ENCODE data around the gene S100Z. TPM values are rescaled to one million over a fixed set of nuclear protein-coding genes. Genes with fewer than 3 reads are reported as not detected.

Gene S100Z
- total and polyA plus RNA-seq, 2 of the 8 experiments (the other 6 are each of a cell fraction or from before 2014, with no cell fraction given), result 0.30 TPM; not detected in 1

- Histone ChIP-seq H2BK20ac (ENCODE audit: low read length) (no peak overlapping the region), H3K4me3 (ENCODE audit: extremely low read depth in 1 of 4, insufficient read depth in 2 of 4, low read depth in 3 of 4, low read length in 4 of 4) (no peak overlapping the region), H2BK15ac (ENCODE audit: low read length) (no peak overlapping the region), H4K8ac (ENCODE audit: extremely low read depth, insufficient read depth, low read length) (no peak overlapping the region), H3K56ac (replicated peaks; ENCODE audit: insufficient read length, low read depth, low read length) (no peak overlapping the region), H3K36me3 (ENCODE audit: control insufficient read depth in 2 of 4, insufficient read depth in 4 of 4, low read length in 3 of 4) (no peaks in the 10 kb centered on the region), H3K4ac (replicated peaks; ENCODE audit: insufficient read length, low read depth, low read length) (no peak overlapping the region), H3K4me2 (ENCODE audit: insufficient read depth in 1 of 2, low read depth in 2 of 2, low read length in 2 of 2) (no peak overlapping the region), H3K9me3 (ENCODE audit: insufficient read depth in 2 of 2, low read depth in 1 of 2, low read length in 1 of 2) (no peaks in the 10 kb centered on the region), H3K18ac (ENCODE audit: extremely low read depth, low read length) (no peak overlapping the region), H2AFZ (ENCODE audit: low read length) (no peak overlapping the region), H3K4me1 (replicated peaks in 1 of 4; ENCODE audit: control insufficient read depth in 3 of 4, insufficient read depth in 4 of 4, low read length in 3 of 4) (no peaks in the 10 kb centered on the region; a peak in 1 of 7 replicates), H4K20me1 (replicated peaks in 1 of 2; ENCODE audit: control insufficient read depth in 1 of 2, insufficient read depth in 2 of 2, low read length in 2 of 2) (no peaks in the 10 kb centered on the region), H3K27ac (ENCODE audit: low read depth, low read length) (no peak overlapping the region), H2BK120ac (replicated peaks; ENCODE audit: low read depth, low read length) (no peak overlapping the region), H2BK12ac (ENCODE audit: low read depth, low read length) (0 out of 2 replicates have a peak overlapping the region, but pooled peaks have one; percentile 68), H4K5ac (ENCODE audit: insufficient read length, low read depth, low read length) (no peak overlapping the region), H3K9ac (replicated peaks in 1 of 4; ENCODE audit: extremely low read depth in 1 of 4, low read depth in 3 of 4, low read length in 3 of 4) (no peak overlapping the region), H3K23ac (ENCODE audit: insufficient read length) (no peak overlapping the region), H3K27me3 (replicated peaks in 1 of 4; ENCODE audit: control insufficient read depth in 3 of 4, extremely low read depth in 1 of 4, insufficient read depth in 3 of 4, low read length in 3 of 4) (no peaks in the 10 kb centered on the region), H2BK5ac (ENCODE audit: low read depth, low read length) (no peak overlapping the region), H3K79me1 (ENCODE audit: low read depth, low read length) (no peaks in the 10 kb centered on the region), H2AK5ac (ENCODE audit: low read depth, low read length) (no peak overlapping the region), H4K91ac (replicated peaks; ENCODE audit: insufficient read length, low read length) (no peak overlapping the region), H3K23me2 (ENCODE audit: low read depth, low read length) (peaks cover 1% of the 10 kb centered on the region; the same call in 1 of the 2 replicates), H3K14ac (ENCODE audit: insufficient read length) (no peak overlapping the region), H3K79me2 (ENCODE audit: control insufficient read depth in 1 of 2, insufficient read depth in 2 of 2, low read length in 2 of 2) (no peaks in the 10 kb centered on the region)
- ChIA-PET POLR2A (ENCODE audit: partially characterized antibody) (no interaction called here), CTCF (ENCODE audit: partially characterized antibody) (no interaction called here)
- no peak for FAIRE-seq
- 82% methylated on average over 10 of the region's 10 CpGs; no CpG with 5 or more reads in 1 of the 2 experiments for WGBS, 2 experiments (ENCODE audit: extremely low coverage in 1 of 2, insufficient coverage in 1 of 2, insufficient read length in 1 of 2, insufficient replicate concordance in 2 of 2, low coverage in 1 of 2, low lambda C conversion rate in 2 of 2, missing lambda C conversion rate in 1 of 2)
- DNase-seq (ENCODE audit: low read depth in 1 of 2, low spot score in 2 of 2), result no peak
- TF ChIP-seq SIN3A (conservative IDR thresholded peaks at IDR 0.05 in 1 of 2, IDR thresholded peaks at IDR 0.05 in 1 of 2; ENCODE audit: low read depth in 1 of 2, low read length in 2 of 2) (no peak), EGR1 (IDR thresholded peaks at IDR 0.05; ENCODE audit: borderline replicate concordance, low read depth, low read length) (no peak), POU5F1 (IDR thresholded peaks at IDR 0.05; ENCODE audit: low read depth, low read length) (no peak), TEAD4 (IDR thresholded peaks at IDR 0.05; ENCODE audit: low read depth, low read length) (no peak), NANOG (IDR thresholded peaks at IDR 0.05; ENCODE audit: insufficient read depth, low read depth, low read length, poor library complexity, severe bottlenecking) (no peak), CREB1 (IDR thresholded peaks at IDR 0.05) (no peak), CTCF (IDR thresholded peaks at IDR 0.05; ENCODE audit: control extremely low read depth in 1 of 3, insufficient read depth in 1 of 3, low read depth in 1 of 3, low read length in 3 of 3) (no peak), FOSL1 (IDR thresholded peaks at IDR 0.05; ENCODE audit: insufficient read depth, low read depth, low read length) (no peak), MAX (IDR thresholded peaks at IDR 0.05) (peak; percentile 80), PHF8 (conservative IDR thresholded peaks at IDR 0.05; ENCODE audit: low read depth, low read length) (no peak)
Measured at GRCh38 chr5:76888733-76889300, 39.0 kb downstream of the S100Z start.
